OCI-LY3 (cell line): ENCODE measurements around the gene HYAL3.
"Not testable (repeated sequence)": the region's sequence is repeated elsewhere in the genome, so short reads cannot be mapped to it uniquely, and the experiment has no call there.

Source experiments
- H2AFZ ChIP-seq: fragments of 200-600, 300-600 bp; shearing (Covaris generic); 2 replicates; pipeline ENCODE4 v1.6.0; 2014; ENCODE audit warnings: antibody characterized with exemption, low read depth, low read length
- H3K27ac ChIP-seq: fragments of 200-600, 300-600 bp; sonication (generic); 2 replicates; pipeline ENCODE4 v1.5.1; 2014; ENCODE audit warnings: mild to moderate bottlenecking, low read length, moderate library complexity, mixed read lengths
- H3K27me3 ChIP-seq: fragments of 200-600, 300-600 bp; sonication (generic); 2 replicates; pipeline ENCODE4 v1.6.1; 2014; ENCODE audit warnings: low read depth, low read length, mixed read lengths
- H3K36me3 ChIP-seq: fragments of 200-600, 300-600 bp; sonication (generic); replicated peaks from 2 replicates; pipeline ENCODE3; 2014; ENCODE audit warnings: low read depth, low read length, mixed read lengths
- H3K4me1 ChIP-seq: fragments of 300-600, 200-600 bp; sonication (generic); 2 replicates; pipeline ENCODE4 v1.6.1; 2014; ENCODE audit warnings: low read length, mixed read lengths
- H3K4me2 ChIP-seq: fragments of 200-600, 300-600 bp; sonication (generic); 2 replicates; pipeline ENCODE4 v1.6.1; 2014; ENCODE audit warnings: low read length, mixed read lengths
- H3K4me3 ChIP-seq: fragments of 300-600, 200-600 bp; sonication (generic); 2 replicates; pipeline ENCODE4 v1.5.1; 2014; ENCODE audit warnings: antibody characterized with exemption, mild to moderate bottlenecking, low read length, moderate library complexity
- H3K79me2 ChIP-seq: fragments of 300-600, 200-600 bp; shearing (Covaris generic); 2 replicates; pipeline ENCODE4 v1.6.1; 2014; ENCODE audit warnings: mild to moderate bottlenecking, low read length, mixed read lengths
- H3K9ac ChIP-seq: fragments of 300-600, 200-600 bp; shearing (Covaris generic); 2 replicates; pipeline ENCODE4 v1.6.0; 2014; ENCODE audit warnings: mild to moderate bottlenecking, low read length, moderate library complexity
- H3K9me3 ChIP-seq: fragments of 200-600, 300-600 bp; shearing (Covaris generic); 2 replicates; pipeline ENCODE4 v1.6.1; 2014; ENCODE audit warnings: low read length, mixed read lengths; ENCODE audit not compliant: insufficient read depth
- H4K20me1 ChIP-seq: fragments of 200-600, 300-600 bp; sonication (generic); 2 replicates; pipeline ENCODE4 v1.6.1; 2016; ENCODE audit warnings: low read length, mixed read lengths; ENCODE audit not compliant: insufficient read depth
- EZH2phosphoT487 ChIP-seq: fragments of 200-600 bp; shearing (Covaris generic); IDR thresholded peaks from 2 replicates; pipeline ENCODE4 v1.6.1; 2018; ENCODE audit warnings: antibody characterized with exemption, mixed run types, low read depth
- TF ChIP-seq, protein P1 (sequence below): fragments of 200-600, 300-600 bp; sonication (generic); IDR thresholded peaks from 2 replicates; pipeline ENCODE4 v1.5.1; 2014; ENCODE audit warnings: antibody characterized with exemption, low read length, low read depth

Gene HYAL3

DNA sequence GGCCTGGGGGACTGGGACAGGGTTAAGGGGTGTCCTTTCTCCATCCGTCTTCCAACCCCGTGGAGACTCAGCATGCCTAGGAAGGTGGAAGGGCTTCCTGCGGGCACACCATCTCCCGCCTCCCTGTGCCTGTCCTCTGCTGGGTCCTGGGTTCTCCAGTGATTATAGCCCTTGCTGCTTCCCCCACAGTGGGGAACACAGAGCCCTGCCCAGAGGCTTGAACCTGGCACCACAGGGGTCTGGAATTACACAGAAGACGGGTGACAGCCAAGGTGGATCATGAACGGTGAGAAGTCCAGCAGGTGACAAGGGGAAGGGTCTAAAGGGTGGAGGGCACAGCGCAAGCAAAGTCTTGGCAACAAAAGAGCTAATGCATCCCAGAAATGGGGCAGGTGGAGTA is 36.4 kb downstream of the HYAL3 start:
- no peak overlapping the region for H3K9ac ChIP-seq
- no peaks in the 10 kb centered on the region for H4K20me1 ChIP-seq
- H3K4me1 ChIP-seq: peaks cover 13% of the 10 kb centered on the region
- H2AFZ ChIP-seq: no peak overlapping the region
- H3K4me2 ChIP-seq: no peak overlapping the region
- H3K27ac ChIP-seq: no peak overlapping the region
- peaks cover 15% of the 10 kb centered on the region for H3K36me3 ChIP-seq
- no peaks in the 10 kb centered on the region for H3K79me2 ChIP-seq
- no peak overlapping the region for H3K4me3 ChIP-seq
- H3K9me3 ChIP-seq: no peaks in the 10 kb centered on the region
- H3K27me3 ChIP-seq: peaks cover 18% of the 10 kb centered on the region
- TF ChIP-seq, protein P1, sequence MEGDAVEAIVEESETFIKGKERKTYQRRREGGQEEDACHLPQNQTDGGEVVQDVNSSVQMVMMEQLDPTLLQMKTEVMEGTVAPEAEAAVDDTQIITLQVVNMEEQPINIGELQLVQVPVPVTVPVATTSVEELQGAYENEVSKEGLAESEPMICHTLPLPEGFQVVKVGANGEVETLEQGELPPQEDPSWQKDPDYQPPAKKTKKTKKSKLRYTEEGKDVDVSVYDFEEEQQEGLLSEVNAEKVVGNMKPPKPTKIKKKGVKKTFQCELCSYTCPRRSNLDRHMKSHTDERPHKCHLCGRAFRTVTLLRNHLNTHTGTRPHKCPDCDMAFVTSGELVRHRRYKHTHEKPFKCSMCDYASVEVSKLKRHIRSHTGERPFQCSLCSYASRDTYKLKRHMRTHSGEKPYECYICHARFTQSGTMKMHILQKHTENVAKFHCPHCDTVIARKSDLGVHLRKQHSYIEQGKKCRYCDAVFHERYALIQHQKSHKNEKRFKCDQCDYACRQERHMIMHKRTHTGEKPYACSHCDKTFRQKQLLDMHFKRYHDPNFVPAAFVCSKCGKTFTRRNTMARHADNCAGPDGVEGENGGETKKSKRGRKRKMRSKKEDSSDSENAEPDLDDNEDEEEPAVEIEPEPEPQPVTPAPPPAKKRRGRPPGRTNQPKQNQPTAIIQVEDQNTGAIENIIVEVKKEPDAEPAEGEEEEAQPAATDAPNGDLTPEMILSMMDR: no peak
- no peak for TF ChIP-seq EZH2phosphoT487

DNA sequence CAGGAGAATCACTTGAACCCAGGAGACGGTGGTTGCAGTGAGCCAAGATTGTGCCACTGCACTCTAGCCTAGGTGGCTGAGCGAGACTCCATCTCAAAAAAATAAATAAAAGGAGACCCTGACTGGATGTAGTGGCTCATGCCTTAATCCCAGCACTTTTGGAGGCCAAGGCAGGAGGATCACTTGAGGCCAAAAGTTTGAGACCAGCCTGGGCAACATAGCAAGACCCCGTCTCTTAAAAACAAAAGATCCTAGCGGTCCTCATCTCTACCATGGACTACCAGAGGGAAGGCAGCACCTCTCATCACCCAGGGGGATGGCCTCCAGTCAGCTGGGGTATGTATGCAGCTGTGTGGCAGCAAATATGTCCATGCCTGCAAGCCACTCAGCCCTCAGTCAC is 37.0 kb downstream of the HYAL3 start:
- Histone ChIP-seq H3K27me3 (peaks cover 12% of the 10 kb centered on the region), H3K36me3 (peaks cover 20% of the 10 kb centered on the region), H3K4me1 (peaks cover 13% of the 10 kb centered on the region)
- not testable (repeated sequence) for H3K27ac ChIP-seq, H3K4me3 ChIP-seq, H4K20me1 ChIP-seq, H2AFZ ChIP-seq, H3K4me2 ChIP-seq, H3K9ac ChIP-seq, H3K79me2 ChIP-seq, H3K9me3 ChIP-seq

DNA sequence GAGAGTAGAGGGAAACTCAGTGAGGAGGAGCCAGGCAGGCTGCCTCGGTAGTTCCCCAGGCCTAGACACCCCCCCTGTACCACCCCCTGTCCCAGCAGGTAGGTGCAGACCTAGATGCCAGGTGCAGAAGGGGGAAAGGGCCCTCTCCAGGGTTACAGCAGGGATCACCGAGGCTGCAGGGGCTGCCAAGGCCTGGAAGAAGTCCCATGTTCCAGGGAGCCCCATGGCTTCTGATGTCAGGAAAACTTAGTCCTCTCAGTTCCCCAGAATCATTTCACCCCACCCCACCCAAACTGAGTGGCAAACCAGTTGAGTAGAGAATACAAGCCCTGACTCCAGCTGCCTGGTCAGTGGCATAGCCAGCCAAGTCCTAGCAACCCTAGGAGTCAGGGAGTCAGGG is 37.7 kb downstream of the HYAL3 start:
- TF ChIP-seq EZH2phosphoT487: no peak
- TF ChIP-seq, protein P1: no peak
- Histone ChIP-seq H3K9me3 (0 out of 2 replicates have a peak, but pooled peaks cover 6% of the 10 kb centered on the region), H3K4me1 (peaks cover 13% of the 10 kb centered on the region), H3K27ac (no peak overlapping the region), H3K4me2 (peak overlapping the region; percentile 96; the same call in 1 of the 2 replicates), H3K36me3 (peaks cover 27% of the 10 kb centered on the region), H2AFZ (no peak overlapping the region), H4K20me1 (no peaks in the 10 kb centered on the region), H3K27me3 (peaks cover 5% of the 10 kb centered on the region), H3K9ac (peak overlapping the region; percentile 83; the same call in 1 of the 2 replicates), H3K79me2 (no peaks in the 10 kb centered on the region), H3K4me3 (0 out of 2 replicates have a peak overlapping the region, but pooled peaks have one; percentile 86)

DNA sequence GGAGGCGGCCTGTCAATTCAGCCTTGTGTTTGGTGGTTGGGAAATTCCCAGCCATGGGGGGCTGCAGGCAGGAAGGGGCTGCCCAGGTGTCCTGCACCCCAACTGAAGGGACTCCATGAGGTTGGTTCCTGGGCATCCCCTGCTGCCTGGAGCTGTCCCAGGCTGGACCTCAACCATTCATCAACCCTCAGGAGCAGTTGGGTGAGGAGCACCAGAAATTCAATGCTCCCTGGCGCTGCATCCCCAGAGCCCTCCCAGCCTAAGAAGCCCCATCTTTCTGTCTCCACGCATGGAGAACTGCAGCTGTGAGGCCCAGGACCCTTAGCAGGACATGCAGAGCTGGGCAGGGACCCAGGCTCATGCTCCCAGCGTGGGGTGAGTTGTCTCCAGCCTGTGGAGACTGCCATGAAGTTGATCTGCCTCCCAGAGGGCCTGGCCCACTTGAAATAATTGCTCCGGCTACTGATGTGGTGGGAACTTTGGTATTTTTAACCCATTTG is 38.2 kb downstream of the HYAL3 start:
- TF ChIP-seq EZH2phosphoT487: no peak
- Histone ChIP-seq H3K9me3 (0 out of 2 replicates have a peak, but pooled peaks cover 6% of the 10 kb centered on the region), H3K27me3 (0 out of 2 replicates have a peak, but pooled peaks cover under 1% of the 10 kb centered on the region), H3K79me2 (no peaks in the 10 kb centered on the region), H4K20me1 (no peaks in the 10 kb centered on the region), H3K4me1 (peaks cover 13% of the 10 kb centered on the region), H3K4me3 (peak overlapping the region; percentile 86), H3K36me3 (peaks cover 32% of the 10 kb centered on the region), H2AFZ (no peak overlapping the region), H3K9ac (peak overlapping the region; percentile 83), H3K4me2 (peak overlapping the region; percentile 96), H3K27ac (no peak overlapping the region)
